CD4-positive, alpha-beta T cell treated with Interleukin-12 subunit alpha and Interleukin-12 subunit beta, for 1 hour (primary cell): Measurements from ENCODE around the gene NTM.
A peak's percentile ranks its signal among the peaks of the same experiment; 100 is the strongest.

Experiments used
- DNase-seq: peaks from one replicate; pipeline ENCODE4 v3.0.0-alpha.2; 2020

The NTM gene

DNA sequence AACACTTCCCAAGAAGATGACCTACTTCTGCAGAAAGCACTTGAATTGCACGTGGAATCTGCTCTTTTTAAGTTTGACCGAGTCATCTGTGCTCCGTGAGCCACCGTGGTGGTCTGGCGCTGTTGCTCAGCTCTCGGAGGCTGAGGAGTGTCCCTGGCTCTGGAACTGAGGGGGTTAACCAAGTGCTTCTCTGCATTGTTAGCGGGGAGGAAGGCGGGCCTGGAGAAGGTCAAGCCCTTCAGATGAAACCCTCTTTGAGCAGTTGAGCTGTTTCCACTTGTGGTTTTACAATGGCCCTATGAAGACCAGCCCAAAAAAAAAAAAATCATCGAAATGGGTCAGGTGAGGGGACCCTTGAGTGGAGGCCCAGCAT is 286.4 kb downstream of the NTM start:
- no peak for DNase-seq

GRCh38 chr11:131658414-131658813 is 288.0 kb downstream of the NTM start:
- no peak for DNase-seq

- DNase-seq: no peak
Observed at GRCh38 chr11:131658952-131659351, 288.5 kb downstream of the NTM start.

GRCh38 chr11:131659931-131660330 is 289.5 kb downstream of the NTM start:
- no peak for DNase-seq

DNA sequence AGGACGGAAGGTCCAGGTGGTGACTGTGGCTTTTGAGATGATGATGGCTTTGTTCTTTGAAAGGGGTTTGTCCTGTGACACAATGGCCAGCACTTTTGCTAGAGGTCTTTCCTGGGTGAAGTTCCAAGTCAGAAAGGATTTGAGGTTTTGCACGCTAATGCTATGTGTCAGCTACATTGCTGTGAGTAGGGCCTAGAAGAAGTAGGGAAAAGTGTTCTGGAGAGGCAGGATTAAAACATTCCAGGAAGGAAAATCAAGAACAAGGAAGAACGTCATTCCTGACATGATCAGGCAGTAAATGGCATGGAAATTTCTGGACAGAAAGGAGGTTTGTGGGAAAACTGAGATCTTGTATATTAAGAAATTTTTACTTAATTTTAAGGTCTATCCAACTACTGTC is 290.7 kb downstream of the NTM start:
- no peak for DNase-seq

- DNase-seq: no peak
Observed at GRCh38 chr11:131662317-131662972, 292.0 kb downstream of the NTM start.

GRCh38 chr11:131662993-131663392 is 292.6 kb downstream of the NTM start:
- no peak for DNase-seq

DNA sequence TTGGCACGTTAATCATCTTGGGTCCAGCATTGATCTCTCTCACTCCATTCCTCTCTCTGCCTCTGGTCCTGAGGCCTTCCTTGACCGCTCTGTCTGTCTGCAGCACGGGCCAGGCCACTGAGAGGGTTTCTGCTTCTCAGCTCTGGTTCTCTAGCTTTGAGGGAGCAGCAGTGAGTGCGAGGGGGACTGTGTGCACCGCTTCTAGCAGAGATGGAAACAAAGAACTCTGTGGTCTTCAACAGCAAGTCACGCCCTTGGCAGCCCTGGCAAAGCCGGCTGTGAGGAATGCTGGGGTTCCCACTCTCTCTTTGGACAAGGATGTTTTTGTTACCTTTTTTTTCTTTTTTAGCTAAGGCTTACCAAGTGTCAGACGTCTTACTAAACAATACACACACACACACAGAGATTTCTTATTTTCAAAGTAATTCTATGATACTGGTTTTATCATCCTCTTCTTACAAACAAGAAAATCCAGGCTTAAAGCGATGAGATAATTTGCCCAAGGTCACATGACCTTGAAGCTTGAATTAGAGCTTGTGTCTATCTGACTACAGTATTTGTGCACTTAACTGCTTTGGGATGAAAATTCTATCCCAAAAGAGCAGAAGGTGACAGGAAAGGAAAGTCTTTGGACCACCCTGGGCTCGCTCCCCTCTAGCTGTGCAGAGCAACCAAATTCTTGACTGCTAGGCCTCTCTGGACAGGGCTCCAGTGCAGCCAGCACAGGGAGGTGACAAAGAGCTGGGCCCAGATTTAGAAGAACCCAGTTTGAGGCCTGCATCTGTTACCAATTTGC is 293.2 kb downstream of the NTM start:
- no peak for DNase-seq

DNA sequence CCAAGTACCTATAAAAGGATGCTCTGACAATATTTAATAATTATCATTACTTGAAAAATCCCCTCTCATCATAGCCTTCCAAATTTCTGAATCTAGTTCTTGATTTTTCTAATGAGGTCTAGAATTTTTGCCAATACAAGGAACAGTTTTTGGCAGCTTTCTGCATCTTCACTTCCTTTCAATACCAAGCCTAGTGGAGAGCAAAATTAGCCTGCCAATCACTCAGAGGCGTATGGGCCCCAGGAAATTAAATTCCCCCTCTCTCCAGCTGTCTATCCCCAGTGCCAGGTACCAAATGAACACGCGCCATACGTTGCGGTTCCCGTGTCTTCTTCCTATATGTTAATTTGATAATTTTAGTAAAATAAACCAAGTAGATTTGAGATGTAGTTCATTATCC is 293.9 kb downstream of the NTM start:
- no peak for DNase-seq

DNA sequence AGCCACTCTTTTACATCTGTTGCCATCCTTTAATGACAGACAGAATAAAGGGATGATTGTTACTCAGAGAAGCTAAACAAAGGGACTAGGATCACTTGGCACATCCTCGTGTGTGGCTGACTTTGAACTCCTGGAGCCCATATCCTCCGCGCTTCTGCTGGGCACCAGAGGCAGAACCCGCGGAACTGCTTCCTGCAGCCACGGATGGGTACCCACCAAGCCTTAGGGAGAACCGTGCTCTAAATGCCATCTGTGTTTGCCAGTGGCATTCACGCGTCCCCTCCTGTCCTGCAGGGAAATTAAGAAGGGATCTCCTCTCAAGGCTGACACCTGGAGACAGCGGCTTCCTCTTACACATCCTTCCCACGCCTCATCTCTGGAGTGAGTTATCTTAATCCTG is 294.4 kb downstream of the NTM start:
- DNase-seq: no peak

DNA sequence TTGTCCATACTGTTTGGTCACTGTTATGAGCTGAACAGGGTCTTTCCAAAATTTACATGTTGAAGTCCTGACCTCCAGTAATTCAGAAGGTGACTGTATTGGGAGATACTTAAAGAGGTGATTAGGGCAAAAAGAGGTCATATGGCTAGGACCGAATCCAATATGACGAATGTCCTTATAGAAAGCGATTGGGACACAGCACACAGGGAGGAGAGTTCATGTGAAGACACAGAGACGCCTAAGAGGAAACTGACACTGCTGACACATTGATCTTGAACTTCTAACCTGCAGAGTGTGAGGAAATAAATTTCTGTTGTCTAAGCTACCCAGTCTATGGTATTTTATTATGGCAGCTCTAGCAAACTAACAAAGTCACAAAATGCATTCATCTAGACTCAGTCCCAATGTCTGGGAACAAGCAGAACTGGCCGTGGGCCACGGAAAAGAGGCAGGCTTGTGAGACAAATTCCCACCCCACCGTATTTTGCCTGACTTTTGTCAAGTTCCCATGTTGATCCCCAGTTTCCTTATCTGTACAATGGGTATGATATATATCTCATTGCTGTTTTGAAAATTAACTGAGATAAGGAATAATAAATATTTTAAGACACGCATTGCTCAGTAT is 295.0 kb downstream of the NTM start:
- DNase-seq: no peak

DNA sequence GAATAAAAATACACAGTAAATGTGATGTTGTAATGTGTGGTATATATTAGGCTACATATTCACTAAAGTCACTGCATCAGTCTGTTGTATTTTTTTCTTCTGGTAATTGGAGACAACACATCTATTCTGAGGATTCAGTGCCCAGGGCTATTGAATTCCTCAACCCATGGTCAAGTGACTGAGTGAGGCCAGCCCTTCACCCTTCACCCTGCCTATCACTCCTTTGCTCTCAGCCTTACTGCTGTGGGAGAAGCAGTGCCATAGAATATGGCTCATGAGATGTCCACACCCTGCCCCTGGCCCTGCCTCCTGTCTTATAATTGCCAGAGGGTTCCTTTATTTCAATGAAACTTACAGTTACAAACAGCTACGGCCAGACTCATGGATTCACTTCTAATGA is 295.6 kb downstream of the NTM start:
- DNase-seq: no peak

DNA sequence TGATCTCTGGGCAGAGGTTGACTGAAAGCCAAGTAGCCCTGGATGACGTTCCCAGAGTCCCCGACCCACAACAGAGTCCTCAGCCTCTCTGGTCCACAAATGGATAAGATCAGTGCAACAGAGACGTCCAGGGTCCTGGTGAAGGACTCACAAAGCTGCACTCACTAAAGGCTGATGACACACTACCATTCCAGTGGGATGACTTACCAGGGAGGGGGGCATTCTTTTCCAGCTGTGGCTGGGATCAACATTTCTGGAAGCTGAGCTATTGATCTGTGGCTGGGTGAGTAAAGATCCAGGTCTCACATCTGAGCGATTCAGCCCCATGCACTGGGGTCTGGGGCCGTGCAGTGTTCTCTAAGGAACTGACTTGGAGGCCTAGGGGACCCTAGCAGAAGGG is 296.2 kb downstream of the NTM start:
- no peak for DNase-seq

DNA sequence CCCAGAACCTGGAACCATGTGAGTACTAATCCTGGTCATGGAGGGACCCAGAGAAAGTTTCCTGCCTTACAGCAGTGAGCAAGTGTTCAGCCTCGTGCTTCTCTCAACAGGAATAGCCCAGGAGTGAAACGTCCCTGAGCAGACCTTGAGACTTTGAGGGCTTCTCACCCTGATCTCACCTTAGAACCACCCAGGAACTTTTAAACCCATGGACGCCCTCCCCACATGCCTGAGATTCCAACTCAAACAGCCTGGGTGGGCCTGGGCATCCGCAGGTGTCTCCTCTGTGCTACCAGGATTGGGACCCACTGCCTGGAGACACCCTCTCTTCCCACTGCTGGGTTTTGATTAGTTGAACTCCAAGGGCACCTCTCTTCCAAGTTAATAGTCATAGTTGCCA is 297.2 kb downstream of the NTM start:
- DNase-seq: no peak

GRCh38 chr11:131668500-131669400 is 298.3 kb downstream of the NTM start:
- peak; percentile 13 for DNase-seq

GRCh38 chr11:131669401-131669780 is 299.0 kb downstream of the NTM start:
- no peak for DNase-seq

- DNase-seq: no peak
Observed at GRCh38 chr11:131670876-131671275, 300.5 kb downstream of the NTM start.

DNA sequence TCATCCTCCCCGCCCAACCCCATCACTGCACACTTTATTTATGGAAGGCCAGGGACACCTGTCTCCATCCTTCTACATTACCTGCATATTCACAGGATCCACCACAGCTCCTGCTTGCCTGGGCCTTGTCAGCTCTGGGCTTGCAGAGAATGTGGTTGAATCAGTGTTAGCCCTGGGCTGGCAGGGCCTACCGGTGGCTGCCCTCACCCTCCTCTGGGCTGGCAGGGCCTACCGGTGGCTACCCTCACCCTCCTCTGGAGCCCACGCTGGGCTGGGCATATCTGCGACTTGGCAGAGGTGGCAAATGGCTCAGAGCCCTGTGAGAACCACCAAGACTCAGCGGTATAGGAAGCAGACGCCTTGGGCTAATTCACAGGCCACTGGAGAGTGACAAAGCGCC is 300.9 kb downstream of the NTM start:
- no peak for DNase-seq

DNA sequence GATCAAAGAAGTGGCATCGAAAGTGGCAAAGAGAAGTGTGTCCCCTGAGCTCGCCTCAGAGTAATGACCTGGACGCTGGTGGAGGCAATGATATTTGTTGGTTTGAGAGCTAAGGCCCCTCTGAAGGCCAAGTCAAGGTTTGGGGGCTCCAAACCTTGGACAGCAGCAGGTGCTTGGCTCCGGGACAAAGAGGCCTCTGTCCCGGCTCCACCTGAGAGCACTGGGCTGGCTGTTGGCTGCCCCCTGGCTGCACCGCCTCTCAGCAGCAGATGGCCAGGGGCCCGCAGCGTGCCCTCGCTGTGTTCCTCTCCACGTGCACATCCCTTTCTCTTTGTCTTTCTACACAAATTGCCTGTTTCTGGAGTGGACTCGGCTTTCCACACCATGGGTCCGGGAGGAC is 301.3 kb downstream of the NTM start:
- no peak for DNase-seq

GRCh38 chr11:131672191-131672590 is 301.8 kb downstream of the NTM start:
- no peak for DNase-seq

DNA sequence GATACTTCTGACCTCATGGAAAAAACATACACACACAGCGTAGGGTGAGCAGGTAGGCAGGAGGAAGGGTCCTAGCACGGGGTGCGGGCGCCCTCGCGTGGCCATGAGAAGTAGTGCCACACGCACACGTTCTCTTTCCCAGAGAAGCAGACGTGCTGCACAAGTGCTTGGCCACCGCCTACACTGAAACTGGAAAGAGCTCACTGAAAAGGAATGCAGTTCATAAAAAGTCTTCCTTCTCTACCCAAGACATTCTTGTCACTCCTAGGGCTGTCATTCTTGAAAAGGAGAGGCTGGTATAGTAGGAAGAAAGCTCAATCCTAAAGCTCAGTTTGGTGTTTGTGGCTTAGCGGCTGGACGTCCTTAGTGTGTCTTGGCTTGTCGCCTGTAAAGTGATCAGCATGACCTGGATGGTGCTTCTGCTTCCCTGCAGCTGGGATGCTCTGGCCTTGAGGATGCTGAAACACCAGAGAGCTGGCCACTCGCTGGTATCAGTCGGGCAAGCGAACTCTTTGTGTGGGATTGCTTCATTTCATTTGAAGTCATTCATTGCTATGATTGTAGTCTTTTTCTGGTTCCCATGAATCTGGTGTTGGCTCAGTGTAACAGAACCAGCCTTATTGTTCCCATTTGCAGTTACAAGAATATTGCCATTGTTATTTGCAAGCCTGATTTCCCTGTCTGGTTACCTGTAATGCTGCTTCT is 303.8 kb downstream of the NTM start:
- DNase-seq: peak; percentile 15

DNA sequence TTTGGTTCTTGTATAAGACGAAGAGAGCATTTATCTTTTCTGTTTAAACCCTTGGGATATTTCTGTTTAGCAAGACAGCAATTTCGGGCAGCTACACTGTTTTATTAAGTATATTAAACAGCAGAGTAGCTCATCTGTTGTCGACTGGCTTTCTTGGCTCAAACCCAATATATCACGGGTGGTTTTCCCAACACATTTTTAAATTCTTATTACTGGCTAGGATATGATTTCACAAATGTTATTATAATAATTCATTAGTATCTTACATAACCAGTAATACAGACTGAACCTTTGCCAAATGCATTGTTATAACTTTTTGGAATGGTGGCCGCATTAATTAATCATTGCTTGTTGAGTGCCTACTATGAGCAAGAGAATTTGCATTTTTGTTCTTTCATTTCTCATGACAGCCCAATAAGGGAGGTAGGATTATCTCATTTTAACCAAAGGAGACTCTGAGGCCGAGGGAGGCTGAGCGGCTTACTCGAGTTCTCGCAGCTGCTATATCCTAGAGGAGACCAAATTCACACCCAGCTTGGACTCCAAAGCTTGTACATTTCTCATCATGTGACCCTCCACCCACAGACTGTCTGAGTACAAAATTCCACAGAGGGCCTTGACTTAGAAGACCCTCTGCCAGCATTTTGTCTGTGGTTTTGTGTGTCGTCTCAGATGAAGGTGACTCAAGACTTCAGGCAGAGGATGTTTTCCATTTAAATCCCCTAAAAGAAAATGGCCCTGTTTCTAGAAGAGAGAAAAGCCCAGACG is 304.9 kb downstream of the NTM start:
- DNase-seq: no peak
